Nephron (organoid): Measurements from ENCODE around the gene CELA3B.

Experiments used
- H3K27ac Mint-ChIP-seq, 3 experiments: 2 replicates each; pipeline ENCODE4 v1.8.0; 2020; ENCODE audit warnings: mixed read lengths in 3 of 3, mild to moderate bottlenecking in 2 of 3, moderate library complexity in 1 of 3
- H3K27me3 Mint-ChIP-seq: 2 replicates; pipeline ENCODE4 v1.8.0; 2021; ENCODE audit warnings: low read depth, mild to moderate bottlenecking, moderate library complexity, mixed read lengths
- H3K36me3 Mint-ChIP-seq: 2 replicates; pipeline ENCODE4 v1.8.0; 2020; ENCODE audit warnings: low read depth, mixed read lengths
- H3K4me1 Mint-ChIP-seq: 2 replicates; pipeline ENCODE4 v1.8.0; 2020; ENCODE audit warnings: mixed read lengths
- H3K4me3 Mint-ChIP-seq, 3 experiments: 2 replicates each; pipeline ENCODE4 v1.8.0; 2020; ENCODE audit warnings: mild to moderate bottlenecking in 3 of 3, mixed read lengths in 3 of 3, moderate library complexity in 2 of 3
- H3K9me3 Mint-ChIP-seq: 2 replicates; pipeline ENCODE4 v1.8.0; 2020; ENCODE audit warnings: mixed read lengths
- TF ChIP-seq, protein P1 (sequence below), 3 experiments: fragments of 200-600 bp; sonication (generic); IDR thresholded peaks; one replicate each; pipeline ENCODE4 v1.5.0; 2021; ENCODE audit warnings: antibody characterized with exemption in 3 of 3; ENCODE audit not compliant: unreplicated experiment in 3 of 3

The CELA3B gene

GRCh38 chr1:21932127-21932526 is 44.7 kb upstream of the CELA3B start:
- TF ChIP-seq, protein P1, sequence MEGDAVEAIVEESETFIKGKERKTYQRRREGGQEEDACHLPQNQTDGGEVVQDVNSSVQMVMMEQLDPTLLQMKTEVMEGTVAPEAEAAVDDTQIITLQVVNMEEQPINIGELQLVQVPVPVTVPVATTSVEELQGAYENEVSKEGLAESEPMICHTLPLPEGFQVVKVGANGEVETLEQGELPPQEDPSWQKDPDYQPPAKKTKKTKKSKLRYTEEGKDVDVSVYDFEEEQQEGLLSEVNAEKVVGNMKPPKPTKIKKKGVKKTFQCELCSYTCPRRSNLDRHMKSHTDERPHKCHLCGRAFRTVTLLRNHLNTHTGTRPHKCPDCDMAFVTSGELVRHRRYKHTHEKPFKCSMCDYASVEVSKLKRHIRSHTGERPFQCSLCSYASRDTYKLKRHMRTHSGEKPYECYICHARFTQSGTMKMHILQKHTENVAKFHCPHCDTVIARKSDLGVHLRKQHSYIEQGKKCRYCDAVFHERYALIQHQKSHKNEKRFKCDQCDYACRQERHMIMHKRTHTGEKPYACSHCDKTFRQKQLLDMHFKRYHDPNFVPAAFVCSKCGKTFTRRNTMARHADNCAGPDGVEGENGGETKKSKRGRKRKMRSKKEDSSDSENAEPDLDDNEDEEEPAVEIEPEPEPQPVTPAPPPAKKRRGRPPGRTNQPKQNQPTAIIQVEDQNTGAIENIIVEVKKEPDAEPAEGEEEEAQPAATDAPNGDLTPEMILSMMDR (IDR thresholded peaks at IDR 0.05; ENCODE audit: unreplicated experiment in 3 of 3), result no peak
- no peaks in the 10 kb centered on the region for H3K9me3 Mint-ChIP-seq

GRCh38 chr1:21933397-21934248 is 43.2 kb upstream of the CELA3B start:
- Mint-ChIP-seq H3K4me3 (peak overlapping the region; percentile 64 to 81 (median 73)), H3K27ac (peak overlapping the region; percentile 73 to 85 (median 74)), H3K9me3 (no peaks in the 10 kb centered on the region), H3K36me3 (peaks cover 6% of the 10 kb centered on the region), H3K27me3 (no peaks in the 10 kb centered on the region), H3K4me1 (peaks cover 70% of the 10 kb centered on the region)
- TF ChIP-seq, protein P1 (IDR thresholded peaks at IDR 0.05; ENCODE audit: unreplicated experiment in 3 of 3), result no peak

More at GRCh38 chr1:21932127-21932526, 44.7 kb upstream of the CELA3B start:
- Mint-ChIP-seq H3K36me3 (peaks cover 6% of the 10 kb centered on the region), H3K4me3 (peak overlapping the region; percentile 2 to 55 (median 39)), H3K27me3 (no peaks in the 10 kb centered on the region), H3K4me1 (peaks cover 58% of the 10 kb centered on the region), H3K27ac (peak overlapping the region; percentile 58 to 74 (median 73))

- Mint-ChIP-seq H3K27ac (peak overlapping the region; percentile 32 to 90 (median 76)), H3K36me3 (no peaks in the 10 kb centered on the region), H3K4me3 (peak overlapping the region; percentile 79 to 92 (median 89)), H3K9me3 (no peaks in the 10 kb centered on the region), H3K27me3 (no peaks in the 10 kb centered on the region), H3K4me1 (peaks cover 79% of the 10 kb centered on the region)
- TF ChIP-seq, protein P1 (IDR thresholded peaks at IDR 0.05; ENCODE audit: unreplicated experiment in 3 of 3), result no peak
These were observed 41.4 kb upstream of the CELA3B start for GRCh38 chr1:21935393-21935804.

- Mint-ChIP-seq H3K4me1 (peaks cover 76% of the 10 kb centered on the region), H3K36me3 (no peaks in the 10 kb centered on the region), H3K27ac (peak overlapping the region; percentile 32 to 90 (median 76)), H3K4me3 (peak overlapping the region; percentile 79 to 92 (median 89)), H3K9me3 (no peaks in the 10 kb centered on the region), H3K27me3 (no peaks in the 10 kb centered on the region)
- TF ChIP-seq, protein P1 (IDR thresholded peaks at IDR 0.05; ENCODE audit: unreplicated experiment in 3 of 3), result no peak
These were observed 40.9 kb upstream of the CELA3B start for GRCh38 chr1:21935891-21936365.

GRCh38 chr1:21936366-21937031 is 40.3 kb upstream of the CELA3B start:
- Mint-ChIP-seq H3K4me1 (peaks cover 80% of the 10 kb centered on the region), H3K4me3 (peak overlapping the region; percentile 79 to 92 (median 89)), H3K9me3 (no peaks in the 10 kb centered on the region), H3K36me3 (no peaks in the 10 kb centered on the region), H3K27ac (peak overlapping the region; percentile 32 to 90 (median 76)), H3K27me3 (peaks cover under 1% of the 10 kb centered on the region)
- TF ChIP-seq, protein P1 (IDR thresholded peaks at IDR 0.05; ENCODE audit: unreplicated experiment in 3 of 3), result no peak
